HG03103 (cell line): ENCODE data around the gene C1QTNF9.
"Not testable (repeated sequence)": the region's sequence is repeated elsewhere in the genome, so short reads cannot be mapped to it uniquely, and the experiment has no call there.

ENCODE experiments used
- ATAC-seq: cut with Tn5 transposase; IDR thresholded peaks from one replicate; pipeline ENCODE4 v1.9.1; 2021; ENCODE audit warnings: low read depth; ENCODE audit not compliant: unreplicated experiment

The C1QTNF9 gene

GRCh38 chr13:24281188-24282008 is 28.0 kb upstream of the C1QTNF9 start:
- ATAC-seq: no peak

GRCh38 chr13:24282256-24282655 is 27.1 kb upstream of the C1QTNF9 start:
- no peak for ATAC-seq

GRCh38 chr13:24284889-24285565 is 24.4 kb upstream of the C1QTNF9 start:
- ATAC-seq: no peak

- no peak for ATAC-seq
Observed at GRCh38 chr13:24286624-24287023, 22.8 kb upstream of the C1QTNF9 start.

GRCh38 chr13:24287748-24288287 is 21.6 kb upstream of the C1QTNF9 start:
- no peak for ATAC-seq

- no peak for ATAC-seq
Observed at GRCh38 chr13:24288870-24289269, 20.5 kb upstream of the C1QTNF9 start.

- no peak for ATAC-seq
Observed at GRCh38 chr13:24290280-24290932, 19.0 kb upstream of the C1QTNF9 start.

GRCh38 chr13:24292481-24292880 is 16.9 kb upstream of the C1QTNF9 start:
- ATAC-seq: no peak

- no peak for ATAC-seq
Observed at GRCh38 chr13:24293746-24294145, 15.6 kb upstream of the C1QTNF9 start.

- no peak for ATAC-seq
Observed at GRCh38 chr13:24299488-24300114, 9.8 kb upstream of the C1QTNF9 start.

GRCh38 chr13:24301434-24301833 is 7.9 kb upstream of the C1QTNF9 start:
- no peak for ATAC-seq

GRCh38 chr13:24301911-24302310 is 7.5 kb upstream of the C1QTNF9 start:
- ATAC-seq: no peak

- no peak for ATAC-seq
Observed at GRCh38 chr13:24304620-24305019, 4.8 kb upstream of the C1QTNF9 start.

GRCh38 chr13:24306632-24307031 is 2.7 kb upstream of the C1QTNF9 start:
- ATAC-seq: no peak

- no peak for ATAC-seq
Observed at GRCh38 chr13:24307211-24308067, 1.9 kb upstream of the C1QTNF9 start.

- no peak for ATAC-seq
Observed at GRCh38 chr13:24308068-24308445, 1.3 kb upstream of the C1QTNF9 start.

- ATAC-seq: no peak
Observed at GRCh38 chr13:24308488-24309020, 826 bp upstream of the C1QTNF9 start.

GRCh38 chr13:24313439-24313838 is 4.1 kb downstream of the C1QTNF9 start:
- ATAC-seq: no peak

GRCh38 chr13:24317835-24318234 is 8.5 kb downstream of the C1QTNF9 start:
- not testable (repeated sequence) for ATAC-seq

- ATAC-seq: not testable (repeated sequence)
Observed at GRCh38 chr13:24318878-24319277, 9.5 kb downstream of the C1QTNF9 start.
